Mucosa of gallbladder (tissue), 1 donor: ENCODE measurements around the gene RPF1. TPM values are rescaled to one million over a fixed set of nuclear protein-coding genes. Genes with fewer than 3 reads are reported as not detected.
"Not testable (repeated sequence)": the region's sequence is repeated elsewhere in the genome, so short reads cannot be mapped to it uniquely, and the experiment has no call there.

Source experiments
- DNase-seq: peaks from one replicate; pipeline ENCODE4 v3.0.0-alpha.2; 2020; ENCODE audit warnings: low spot score
- total RNA-seq: library from RNA; stranded (reverse); gene quantifications from one replicate; pipeline ENCODE4 v1.2.1, GENCODE V29; 2021
- donor health status: DM: no; HTN: no; CAD: no.

The RPF1 gene
- total RNA-seq, 1 donor from 2014 or later, result 22.4 TPM

- no peak for DNase-seq
Observed at GRCh38 chr1:84492726-84493125, 13.7 kb downstream of the RPF1 start.

- DNase-seq, result no peak
Observed at GRCh38 chr1:84493747-84494146, 14.7 kb downstream of the RPF1 start.

- no peak for DNase-seq
Observed at GRCh38 chr1:84496498-84496897, 17.4 kb downstream of the RPF1 start.

- no peak for DNase-seq
Observed at GRCh38 chr1:84497631-84498275, 18.7 kb downstream of the RPF1 start.

GRCh38 chr1:84502927-84503326 lies 23.9 kb downstream of the RPF1 start:
- no peak for DNase-seq

- DNase-seq, result peak; percentile 14
Observed at GRCh38 chr1:84504580-84505492, 25.8 kb downstream of the RPF1 start.

- peak; percentile 54 for DNase-seq
Observed at GRCh38 chr1:84505493-84506001, 26.5 kb downstream of the RPF1 start.

- DNase-seq, result peak; percentile 98
Observed at GRCh38 chr1:84506002-84506728, 27.1 kb downstream of the RPF1 start, which contains the start of the genes GNG5 and SPATA1. Gene GNG5 (minus strand): TSS chr1:84506581. CDS start chr1:84506091, 490 bp downstream. Gene SPATA1 (plus strand): TSS chr1:84506386. CDS start chr1:84516360, 9,974 bp downstream.

GRCh38 chr1:84506729-84507453 lies 27.8 kb downstream of the RPF1 start:
- no peak for DNase-seq

GRCh38 chr1:84507887-84508286 lies 28.8 kb downstream of the RPF1 start:
- DNase-seq, result not testable (repeated sequence)

GRCh38 chr1:84508510-84508909 lies 29.4 kb downstream of the RPF1 start:
- no peak for DNase-seq

- no peak for DNase-seq
Observed at GRCh38 chr1:84509029-84509428, 30.0 kb downstream of the RPF1 start.

GRCh38 chr1:84510165-84510564 lies 31.1 kb downstream of the RPF1 start:
- no peak for DNase-seq

- DNase-seq, result no peak
Observed at GRCh38 chr1:84510668-84511067, 31.6 kb downstream of the RPF1 start.

GRCh38 chr1:84524590-84524989 lies 45.5 kb downstream of the RPF1 start:
- DNase-seq, result no peak

GRCh38 chr1:84525779-84526178 lies 46.7 kb downstream of the RPF1 start:
- DNase-seq, result no peak

GRCh38 chr1:84538599-84538998 lies 59.5 kb downstream of the RPF1 start:
- no peak for DNase-seq

- DNase-seq, result no peak
Observed at GRCh38 chr1:84539972-84540371, 60.9 kb downstream of the RPF1 start.

GRCh38 chr1:84540759-84541158 lies 61.7 kb downstream of the RPF1 start:
- DNase-seq, result no peak

- no peak for DNase-seq
Observed at GRCh38 chr1:84541679-84542078, 62.6 kb downstream of the RPF1 start.
